GM10847 (cell line): ENCODE data around the gene TRAF4.

Experiments used
- POLR2A ChIP-seq: IDR thresholded peaks from 2 replicates; pipeline ENCODE4 v1.6.1; 2011; ENCODE audit not compliant: insufficient read length; ENCODE audit errors: extremely low read depth

TRAF4 gene

GRCh38 chr17:28788100-28788499, 44.3 kb downstream of the TRAF4 start:
- no peak for TF ChIP-seq POLR2A

GRCh38 chr17:28792877-28793661, 49.3 kb downstream of the TRAF4 start:
- no peak for TF ChIP-seq POLR2A

- TF ChIP-seq POLR2A: no peak
Measured at GRCh38 chr17:28796062-28796461, 52.3 kb downstream of the TRAF4 start.
